Breast epithelium (tissue), 4 donors: Measurements from ENCODE around the gene PRKD1. TPM values are rescaled to one million over a fixed set of nuclear protein-coding genes. Genes with fewer than 3 reads are reported as not detected.

Experiments
- DNase-seq, 2 donors: peaks; one replicate each; pipeline ENCODE4 v3.0.0-alpha.2; 2019; ENCODE audit warnings: low spot score in 2 of 2
- H3K27ac ChIP-seq, 2 donors: fragments of 200-600 bp; sonication (generic) in 1 of 2; one replicate each; pipeline ENCODE4 v1.5.1; 2016 to 2019; ENCODE audit warnings: mild to moderate bottlenecking in 1 of 2
- H3K27me3 ChIP-seq, 2 donors: fragments of 200-600 bp; sonication (generic) in 1 of 2; one replicate each; pipeline versions ENCODE4 v1.5.1 to v1.6.0; 2017 to 2019; ENCODE audit warnings: control low read depth in 1 of 2, mild to moderate bottlenecking in 1 of 2
- H3K36me3 ChIP-seq: fragments of 200-600 bp; one replicate; pipeline ENCODE4 v1.5.1; 2019
- H3K4me1 ChIP-seq, 2 donors: fragments of 200-600 bp; sonication (generic); one replicate each; pipeline ENCODE4 v1.5.1; 2016 to 2019; ENCODE audit warnings: control low read depth in 1 of 2
- H3K4me3 ChIP-seq, 3 donors: fragments of 200-600 bp; sonication (generic); 1 replicate in 2 of 3; 2 replicates in 1 of 3; pipeline ENCODE4 v1.5.1; 2016 to 2019; ENCODE audit warnings: mild to moderate bottlenecking in 3 of 3, moderate library complexity in 2 of 3
- H3K9me3 ChIP-seq, 2 donors: fragments of 200-600 bp; sonication (generic) in 1 of 2; one replicate each; pipeline ENCODE4 v1.5.1; 2016 to 2019; ENCODE audit warnings: control low read depth in 1 of 2
- POLR2A ChIP-seq: fragments of 450-650 bp; IDR thresholded peaks from one replicate; pipeline ENCODE4 v1.6.1; 2016; ENCODE audit warnings: antibody characterized with exemption, mild to moderate bottlenecking, moderate library complexity
- POLR2AphosphoS5 ChIP-seq, 3 donors: sonication (generic); formaldehyde crosslinking; IDR thresholded peaks; one replicate each; pipeline ENCODE4 v1.6.1; 2017; ENCODE audit warnings: antibody characterized with exemption in 3 of 3
- intact Hi-C: fragments of 100-400 bp; cut with DNase I; formaldehyde crosslinking; loops from one replicate; pipeline ENCODE4 v1.15.1; 2023; ENCODE audit warnings: low total_unique reads
- total RNA-seq, 3 donors: library from RNA; depleted of rRNA; stranded (reverse); fragments of >200 nt; gene quantifications; one replicate each; pipeline ENCODE4 v1.1.0, GENCODE V29; 2016
- TF ChIP-seq, protein P1 (sequence below), 3 donors: fragments of 450-650 bp; IDR thresholded peaks; one replicate each; pipeline ENCODE4 v1.5.1; 2016 to 2017; ENCODE audit warnings: antibody characterized with exemption in 3 of 3, mild to moderate bottlenecking in 3 of 3, moderate library complexity in 3 of 3

Gene PRKD1
- total RNA-seq, 3 donors from 2014 or later, result 14.1 to 26.1 (median 22.7) TPM

GRCh38 chr14:29616922-29617321, 310.7 kb downstream of the PRKD1 start:
- no peaks in the 10 kb centered on the region for H3K4me1 ChIP-seq
- H3K27ac ChIP-seq, result no peak overlapping the region
- H3K4me3 ChIP-seq, result no peak overlapping the region
- H3K36me3 ChIP-seq, result no peaks in the 10 kb centered on the region
- DNase-seq, result no peak
- intact Hi-C loops, result no loop called here
- no peak for TF ChIP-seq POLR2A
- H3K9me3 ChIP-seq, result no peaks in the 10 kb centered on the region
- H3K27me3 ChIP-seq, result no peaks in the 10 kb centered on the region

- TF ChIP-seq, protein P1, sequence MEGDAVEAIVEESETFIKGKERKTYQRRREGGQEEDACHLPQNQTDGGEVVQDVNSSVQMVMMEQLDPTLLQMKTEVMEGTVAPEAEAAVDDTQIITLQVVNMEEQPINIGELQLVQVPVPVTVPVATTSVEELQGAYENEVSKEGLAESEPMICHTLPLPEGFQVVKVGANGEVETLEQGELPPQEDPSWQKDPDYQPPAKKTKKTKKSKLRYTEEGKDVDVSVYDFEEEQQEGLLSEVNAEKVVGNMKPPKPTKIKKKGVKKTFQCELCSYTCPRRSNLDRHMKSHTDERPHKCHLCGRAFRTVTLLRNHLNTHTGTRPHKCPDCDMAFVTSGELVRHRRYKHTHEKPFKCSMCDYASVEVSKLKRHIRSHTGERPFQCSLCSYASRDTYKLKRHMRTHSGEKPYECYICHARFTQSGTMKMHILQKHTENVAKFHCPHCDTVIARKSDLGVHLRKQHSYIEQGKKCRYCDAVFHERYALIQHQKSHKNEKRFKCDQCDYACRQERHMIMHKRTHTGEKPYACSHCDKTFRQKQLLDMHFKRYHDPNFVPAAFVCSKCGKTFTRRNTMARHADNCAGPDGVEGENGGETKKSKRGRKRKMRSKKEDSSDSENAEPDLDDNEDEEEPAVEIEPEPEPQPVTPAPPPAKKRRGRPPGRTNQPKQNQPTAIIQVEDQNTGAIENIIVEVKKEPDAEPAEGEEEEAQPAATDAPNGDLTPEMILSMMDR (IDR thresholded peaks at IDR 0.05), result no peak
- Histone ChIP-seq H3K27ac (no peak overlapping the region), H3K36me3 (no peaks in the 10 kb centered on the region), H3K4me3 (no peak overlapping the region), H3K27me3 (no peaks in the 10 kb centered on the region), H3K9me3 (no peaks in the 10 kb centered on the region), H3K4me1 (no peaks in the 10 kb centered on the region)
- no peak for DNase-seq
- intact Hi-C loops, result no loop called here
Measured at GRCh38 chr14:29608861-29609260, 318.8 kb downstream of the PRKD1 start.

- DNase-seq, result no peak
- H3K9me3 ChIP-seq, result no peaks in the 10 kb centered on the region
- H3K4me3 ChIP-seq, result no peak overlapping the region
- H3K27ac ChIP-seq, result no peak overlapping the region
- no peaks in the 10 kb centered on the region for H3K27me3 ChIP-seq
- intact Hi-C loops, result no loop called here
- H3K4me1 ChIP-seq, result no peaks in the 10 kb centered on the region
- no peaks in the 10 kb centered on the region for H3K36me3 ChIP-seq
- TF ChIP-seq POLR2AphosphoS5 (IDR thresholded peaks at IDR 0.05), result no peak
- TF ChIP-seq, protein P1 (IDR thresholded peaks at IDR 0.05), result no peak
Measured at GRCh38 chr14:29607169-29607568, 320.5 kb downstream of the PRKD1 start.

DNA sequence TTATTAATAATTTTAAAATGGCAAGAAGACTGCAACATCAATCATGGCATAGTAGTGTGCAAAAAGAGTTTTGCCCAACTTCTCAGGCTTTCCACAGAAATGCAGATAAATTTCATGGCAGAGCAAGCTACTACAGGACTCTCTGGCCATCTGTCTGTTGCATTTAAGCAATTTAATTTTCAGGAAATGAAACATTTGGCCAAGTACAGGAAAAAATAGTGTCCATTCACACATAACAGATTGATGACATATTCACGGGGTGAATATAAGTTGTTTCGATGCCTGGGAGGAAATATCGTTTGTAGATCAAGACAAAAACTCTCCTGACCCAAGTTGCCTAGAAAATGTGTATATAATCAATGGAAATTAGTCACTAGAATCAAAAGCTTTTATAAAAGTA, 324.0 kb downstream of the PRKD1 start:
- intact Hi-C loops, result no loop called here
- Histone ChIP-seq H3K27me3 (no peaks in the 10 kb centered on the region), H3K4me3 (no peak overlapping the region), H3K9me3 (no peaks in the 10 kb centered on the region), H3K4me1 (no peaks in the 10 kb centered on the region), H3K36me3 (no peaks in the 10 kb centered on the region), H3K27ac (no peak overlapping the region)
- DNase-seq, result no peak
- TF ChIP-seq POLR2AphosphoS5 (IDR thresholded peaks at IDR 0.05) (no peak), POLR2A (no peak)
- TF ChIP-seq, protein P1 (IDR thresholded peaks at IDR 0.05), result no peak

GRCh38 chr14:29601616-29602015, 326.0 kb downstream of the PRKD1 start:
- Histone ChIP-seq H3K4me1 (no peaks in the 10 kb centered on the region), H3K27me3 (no peaks in the 10 kb centered on the region), H3K9me3 (no peaks in the 10 kb centered on the region), H3K27ac (no peak overlapping the region), H3K36me3 (no peaks in the 10 kb centered on the region), H3K4me3 (no peak overlapping the region)
- intact Hi-C loops, result no loop called here
- no peak for DNase-seq
- TF ChIP-seq POLR2A, result no peak

GRCh38 chr14:29587761-29588470, 339.7 kb downstream of the PRKD1 start:
- intact Hi-C loops, result loop anchor here (5.0 kb wide), 1 partner anchor 466 kb away; no protein-coding TSS in a partner anchor
- H3K4me1 ChIP-seq, result no peaks in the 10 kb centered on the region
- no peaks in the 10 kb centered on the region for H3K9me3 ChIP-seq

More at GRCh38 chr14:29587761-29588470, 339.7 kb downstream of the PRKD1 start:
- Histone ChIP-seq H3K27ac (no peak overlapping the region), H3K27me3 (no peaks in the 10 kb centered on the region), H3K36me3 (no peaks in the 10 kb centered on the region), H3K4me3 (no peak overlapping the region)
- no peak for DNase-seq
- TF ChIP-seq, protein P1 (IDR thresholded peaks at IDR 0.05), result no peak
- TF ChIP-seq POLR2AphosphoS5 (IDR thresholded peaks at IDR 0.05) (no peak), POLR2A (no peak)
